Upper lobe of right lung (tissue), 1 donor: Measurements from ENCODE around the gene EFTUD2. TPM values are rescaled to one million over a fixed set of nuclear protein-coding genes. Genes with fewer than 3 reads are reported as not detected.

Source experiments
- ATAC-seq: fragments of 200-7000 bp; cut with Tn5 transposase; one replicate; pipeline ENCODE4 v1.9.1; 2020; ENCODE audit warnings: mild to moderate bottlenecking, moderate library complexity
- DNase-seq: peaks from one replicate; pipeline ENCODE4 v3.0.0-alpha.2; 2020
- H3K27ac ChIP-seq: fragments of 200-600 bp; one replicate; pipeline ENCODE4 v1.8.0; 2022
- H3K27me3 ChIP-seq: fragments of 200-600 bp; one replicate; pipeline ENCODE4 v1.8.0; 2022; ENCODE audit warnings: mild to moderate bottlenecking
- H3K36me3 ChIP-seq: fragments of 200-600 bp; one replicate; pipeline ENCODE4 v1.8.0; 2022
- H3K4me1 ChIP-seq: fragments of 200-600 bp; one replicate; pipeline ENCODE4 v1.8.0; 2022
- H3K4me3 ChIP-seq: fragments of 200-600 bp; one replicate; pipeline ENCODE4 v1.8.0; 2022; ENCODE audit warnings: mild to moderate bottlenecking
- H3K9me3 ChIP-seq: fragments of 200-600 bp; one replicate; pipeline ENCODE4 v1.8.0; 2022
- intact Hi-C: fragments of 100-400 bp; cut with DNase I; formaldehyde crosslinking; loops from one replicate; pipeline ENCODE4 v1.11.0; 2022
- total RNA-seq: library from RNA; stranded (reverse); fragmentation: NEBNext Ultra II Directional; extraction: Animal tissue kit (Norgen Biotek cat#: 25700); gene quantifications from one replicate; pipeline ENCODE4 v1.2.1, GENCODE V29; 2021
- TF ChIP-seq, protein P1 (sequence below): fragments of 200-600 bp; IDR thresholded peaks from one replicate; pipeline ENCODE4 v1.8.0; 2022; ENCODE audit warnings: antibody characterized with exemption
- donor health status: DM: no; HTN: yes; CAD: no; lungs with severe emphysema.

The EFTUD2 gene
- total RNA-seq, 1 donor from 2014 or later = 74.4 TPM

- H3K27ac ChIP-seq = no peak overlapping the region
- H3K36me3 ChIP-seq = no peaks in the 10 kb centered on the region
- intact Hi-C loops = no loop called here
- TF ChIP-seq, protein P1, sequence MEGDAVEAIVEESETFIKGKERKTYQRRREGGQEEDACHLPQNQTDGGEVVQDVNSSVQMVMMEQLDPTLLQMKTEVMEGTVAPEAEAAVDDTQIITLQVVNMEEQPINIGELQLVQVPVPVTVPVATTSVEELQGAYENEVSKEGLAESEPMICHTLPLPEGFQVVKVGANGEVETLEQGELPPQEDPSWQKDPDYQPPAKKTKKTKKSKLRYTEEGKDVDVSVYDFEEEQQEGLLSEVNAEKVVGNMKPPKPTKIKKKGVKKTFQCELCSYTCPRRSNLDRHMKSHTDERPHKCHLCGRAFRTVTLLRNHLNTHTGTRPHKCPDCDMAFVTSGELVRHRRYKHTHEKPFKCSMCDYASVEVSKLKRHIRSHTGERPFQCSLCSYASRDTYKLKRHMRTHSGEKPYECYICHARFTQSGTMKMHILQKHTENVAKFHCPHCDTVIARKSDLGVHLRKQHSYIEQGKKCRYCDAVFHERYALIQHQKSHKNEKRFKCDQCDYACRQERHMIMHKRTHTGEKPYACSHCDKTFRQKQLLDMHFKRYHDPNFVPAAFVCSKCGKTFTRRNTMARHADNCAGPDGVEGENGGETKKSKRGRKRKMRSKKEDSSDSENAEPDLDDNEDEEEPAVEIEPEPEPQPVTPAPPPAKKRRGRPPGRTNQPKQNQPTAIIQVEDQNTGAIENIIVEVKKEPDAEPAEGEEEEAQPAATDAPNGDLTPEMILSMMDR = no peak
- H3K27me3 ChIP-seq = peaks cover 5% of the 10 kb centered on the region
- ATAC-seq (no peak), DNase-seq (peak; percentile 33)
- H3K4me3 ChIP-seq = no peak overlapping the region
- H3K4me1 ChIP-seq = no peaks in the 10 kb centered on the region
- no peaks in the 10 kb centered on the region for H3K9me3 ChIP-seq
Measured at GRCh38 chr17:44924107-44924544, 24.9 kb upstream of the EFTUD2 start.

DNA sequence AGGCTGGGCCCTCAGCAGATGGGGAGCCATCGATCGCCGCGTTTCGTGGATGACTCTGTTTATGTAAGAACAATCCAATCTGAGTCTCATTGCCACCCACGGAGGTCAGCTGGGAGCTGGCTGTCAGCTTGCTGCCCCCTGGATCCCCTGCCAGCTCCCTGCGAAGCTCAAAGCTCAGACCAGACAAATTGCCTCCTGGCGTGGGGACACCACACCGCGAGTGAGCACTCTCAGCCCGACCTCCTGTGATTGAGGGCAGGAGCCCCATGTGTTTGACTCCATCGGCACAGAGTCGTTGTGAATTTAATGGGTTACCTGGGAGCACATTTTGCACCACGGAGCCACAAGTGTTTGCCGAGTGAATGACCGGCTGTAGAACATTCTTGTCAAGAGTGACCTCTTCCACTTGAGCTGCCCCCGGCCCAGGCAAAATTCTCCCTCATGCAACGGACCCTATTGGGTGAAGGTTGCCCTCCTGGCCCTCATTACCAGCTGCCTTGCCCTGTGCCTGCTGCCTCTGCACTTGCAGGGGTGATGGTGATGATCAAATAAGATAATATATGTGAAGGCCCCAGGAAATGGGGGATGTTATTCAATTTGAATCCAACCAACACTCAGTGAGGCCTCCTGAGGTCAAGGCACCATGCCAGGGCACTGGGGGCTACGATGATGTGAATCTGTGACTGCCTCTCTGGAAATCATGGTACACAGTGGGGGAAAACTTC is 23.7 kb upstream of the EFTUD2 start:
- Histone ChIP-seq H3K4me3 (no peak overlapping the region), H3K27ac (no peak overlapping the region), H3K36me3 (no peaks in the 10 kb centered on the region), H3K9me3 (no peaks in the 10 kb centered on the region), H3K4me1 (no peaks in the 10 kb centered on the region), H3K27me3 (peaks cover 5% of the 10 kb centered on the region)
- TF ChIP-seq, protein P1 = no peak
- DNase-seq = peak; percentile 41
- ATAC-seq = no peak
- intact Hi-C loops = no loop called here

DNA sequence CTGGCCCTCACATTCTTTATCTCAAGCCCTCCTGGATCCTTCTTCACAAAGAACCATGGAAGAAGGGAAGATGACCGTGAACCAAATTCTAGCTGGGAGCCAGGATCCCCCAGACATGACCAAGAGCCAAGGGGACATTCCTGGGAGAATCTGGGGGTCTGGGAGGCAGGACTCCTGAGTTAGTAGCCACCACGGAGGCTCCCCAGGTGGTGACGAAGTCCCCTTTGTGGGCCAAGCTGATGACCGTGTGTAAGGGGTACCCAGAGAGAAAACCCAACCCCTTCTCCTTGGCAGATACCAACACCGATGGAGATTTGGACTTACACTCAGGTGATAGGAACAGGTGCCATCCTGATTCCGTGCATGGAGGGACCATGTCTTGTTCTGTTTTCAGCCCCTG is 22.9 kb upstream of the EFTUD2 start:
- intact Hi-C loops = no loop called here

GRCh38 chr17:44921122-44921882 is 22.1 kb upstream of the EFTUD2 start:
- no peak overlapping the region for H3K4me3 ChIP-seq
- H3K27ac ChIP-seq = no peak overlapping the region
- TF ChIP-seq, protein P1 = no peak
- no peaks in the 10 kb centered on the region for H3K9me3 ChIP-seq
- DNase-seq = peak; percentile 41
- intact Hi-C loops = no loop called here
- no peaks in the 10 kb centered on the region for H3K36me3 ChIP-seq
- ATAC-seq = no peak
- H3K27me3 ChIP-seq = peaks cover 5% of the 10 kb centered on the region
- H3K4me1 ChIP-seq = no peaks in the 10 kb centered on the region

More for the DNA sequence above, 22.9 kb upstream of the EFTUD2 start:
- TF ChIP-seq, protein P1 = no peak
- DNase-seq (peak; percentile 19), ATAC-seq (no peak)
- no peaks in the 10 kb centered on the region for H3K9me3 ChIP-seq
- no peaks in the 10 kb centered on the region for H3K4me1 ChIP-seq
- H3K4me3 ChIP-seq = no peak overlapping the region
- no peaks in the 10 kb centered on the region for H3K36me3 ChIP-seq
- H3K27me3 ChIP-seq = peaks cover 5% of the 10 kb centered on the region
- H3K27ac ChIP-seq = no peak overlapping the region

DNA sequence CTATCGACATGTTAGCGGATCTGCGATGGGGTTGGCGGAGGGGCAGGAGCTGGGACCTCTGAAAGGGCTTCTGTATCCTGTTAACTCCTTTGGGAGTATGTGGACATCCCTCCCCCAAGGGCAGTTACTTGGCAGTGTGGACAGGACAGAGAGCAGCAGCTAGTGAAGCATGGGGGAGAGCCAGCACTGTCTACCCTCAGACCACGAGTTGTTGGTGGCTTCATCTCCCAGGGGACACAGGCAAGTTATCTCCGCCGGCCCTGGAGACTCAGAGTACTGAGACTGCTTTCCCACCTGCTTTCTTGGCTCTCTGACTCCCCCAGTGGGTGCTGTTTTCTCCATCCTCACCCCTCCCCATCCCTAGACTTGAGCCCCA is 21.3 kb upstream of the EFTUD2 start:
- DNase-seq = peak; percentile 52

More for the DNA sequence above, 21.3 kb upstream of the EFTUD2 start:
- ATAC-seq = no peak
- Histone ChIP-seq H3K4me3 (no peak overlapping the region), H3K27me3 (peaks cover 5% of the 10 kb centered on the region), H3K36me3 (no peaks in the 10 kb centered on the region), H3K27ac (no peak overlapping the region), H3K4me1 (no peaks in the 10 kb centered on the region), H3K9me3 (no peaks in the 10 kb centered on the region)
- intact Hi-C loops = no loop called here
- TF ChIP-seq, protein P1 = no peak
